Measurements from ENCODE around the gene KIF26B.

GRCh38 chr1:245716561-245716960, 561.8 kb downstream of the KIF26B start:
- TF ChIP-seq CTCF (IDR thresholded peaks at IDR 0.05; ENCODE audit: borderline replicate concordance, extremely low read depth, low read length, poor library complexity, severe bottlenecking) (no peak), EZH2 (IDR thresholded peaks at IDR 0.05; ENCODE audit: borderline replicate concordance, low read depth, low read length, severe bottlenecking) (no peak)

Data from DND-41 (cell line).